ENCODE results near the gene TNIK. TPM values are rescaled to one million over a fixed set of nuclear protein-coding genes. Genes with fewer than 3 reads are reported as not detected.

TNIK gene
- total and polyA plus RNA-seq, 2 of the 13 experiments (the other 11 are each of a cell fraction or from before 2014, with no cell fraction given): 0.15 to 0.22 TPM

DNA sequence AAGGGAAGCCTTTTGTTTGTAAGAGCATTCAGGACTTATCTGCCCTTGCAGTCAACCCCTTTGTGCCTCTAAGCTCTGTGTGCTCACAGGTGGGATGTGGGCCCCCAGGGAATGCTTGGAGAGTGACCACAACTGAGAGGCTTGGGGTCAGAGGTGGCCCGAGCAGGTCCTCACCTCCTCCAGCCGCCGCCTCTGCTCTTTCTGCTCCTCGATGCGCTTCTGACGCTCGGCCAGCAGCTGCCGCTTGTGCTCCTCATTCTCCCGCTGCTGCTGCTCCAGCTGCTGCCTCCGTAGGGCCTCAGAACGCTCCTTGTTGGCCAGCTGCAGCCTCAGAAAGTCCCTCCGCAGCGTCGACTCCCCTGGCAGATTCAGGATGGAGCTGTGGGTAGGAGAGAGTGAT is 302.9 kb downstream of the TNIK start (continued):
- TF ChIP-seq, protein P1, sequence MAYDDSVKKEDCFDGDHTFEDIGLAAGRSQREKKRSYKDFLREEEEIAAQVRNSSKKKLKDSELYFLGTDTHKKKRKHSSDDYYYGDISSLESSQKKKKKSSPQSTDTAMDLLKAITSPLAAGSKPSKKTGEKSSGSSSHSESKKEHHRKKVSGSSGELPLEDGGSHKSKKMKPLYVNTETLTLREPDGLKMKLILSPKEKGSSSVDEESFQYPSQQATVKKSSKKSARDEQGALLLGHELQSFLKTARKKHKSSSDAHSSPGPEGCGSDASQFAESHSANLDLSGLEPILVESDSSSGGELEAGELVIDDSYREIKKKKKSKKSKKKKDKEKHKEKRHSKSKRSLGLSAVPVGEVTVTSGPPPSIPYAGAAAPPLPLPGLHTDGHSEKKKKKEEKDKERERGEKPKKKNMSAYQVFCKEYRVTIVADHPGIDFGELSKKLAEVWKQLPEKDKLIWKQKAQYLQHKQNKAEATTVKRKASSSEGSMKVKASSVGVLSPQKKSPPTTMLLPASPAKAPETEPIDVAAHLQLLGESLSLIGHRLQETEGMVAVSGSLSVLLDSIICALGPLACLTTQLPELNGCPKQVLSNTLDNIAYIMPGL (CRISPR knock-in tag; IDR thresholded peaks at IDR 0.05; ENCODE audit: borderline replicate concordance in 1 of 2, low read depth in 1 of 2): peak; percentile 25 to 50; a peak in 1 of 4 replicates
- no peak for TF ChIP-seq DZIP1 (CRISPR knock-in tag; IDR thresholded peaks at IDR 0.05)
- no peak for TF ChIP-seq DMTF1 (CRISPR knock-in tag; IDR thresholded peaks at IDR 0.05)
- no peak for TF ChIP-seq ZNF550 (CRISPR knock-in tag; IDR thresholded peaks at IDR 0.05; ENCODE audit: borderline replicate concordance)
- no peak for TF ChIP-seq ARNT (IDR thresholded peaks at IDR 0.05)
- TF ChIP-seq HDAC2 (CRISPR knock-in tag; IDR thresholded peaks at IDR 0.05): no peak
- no peak for TF ChIP-seq HHEX (CRISPR knock-in tag; IDR thresholded peaks at IDR 0.05)
- no peak for TF ChIP-seq RAD51 (IDR thresholded peaks at IDR 0.05; ENCODE audit: borderline replicate concordance)
- TF ChIP-seq EED (CRISPR knock-in tag; IDR thresholded peaks at IDR 0.05): no peak
- TF ChIP-seq BRF2 (CRISPR knock-in tag; IDR thresholded peaks at IDR 0.05): no peak
- TF ChIP-seq, protein P2, sequence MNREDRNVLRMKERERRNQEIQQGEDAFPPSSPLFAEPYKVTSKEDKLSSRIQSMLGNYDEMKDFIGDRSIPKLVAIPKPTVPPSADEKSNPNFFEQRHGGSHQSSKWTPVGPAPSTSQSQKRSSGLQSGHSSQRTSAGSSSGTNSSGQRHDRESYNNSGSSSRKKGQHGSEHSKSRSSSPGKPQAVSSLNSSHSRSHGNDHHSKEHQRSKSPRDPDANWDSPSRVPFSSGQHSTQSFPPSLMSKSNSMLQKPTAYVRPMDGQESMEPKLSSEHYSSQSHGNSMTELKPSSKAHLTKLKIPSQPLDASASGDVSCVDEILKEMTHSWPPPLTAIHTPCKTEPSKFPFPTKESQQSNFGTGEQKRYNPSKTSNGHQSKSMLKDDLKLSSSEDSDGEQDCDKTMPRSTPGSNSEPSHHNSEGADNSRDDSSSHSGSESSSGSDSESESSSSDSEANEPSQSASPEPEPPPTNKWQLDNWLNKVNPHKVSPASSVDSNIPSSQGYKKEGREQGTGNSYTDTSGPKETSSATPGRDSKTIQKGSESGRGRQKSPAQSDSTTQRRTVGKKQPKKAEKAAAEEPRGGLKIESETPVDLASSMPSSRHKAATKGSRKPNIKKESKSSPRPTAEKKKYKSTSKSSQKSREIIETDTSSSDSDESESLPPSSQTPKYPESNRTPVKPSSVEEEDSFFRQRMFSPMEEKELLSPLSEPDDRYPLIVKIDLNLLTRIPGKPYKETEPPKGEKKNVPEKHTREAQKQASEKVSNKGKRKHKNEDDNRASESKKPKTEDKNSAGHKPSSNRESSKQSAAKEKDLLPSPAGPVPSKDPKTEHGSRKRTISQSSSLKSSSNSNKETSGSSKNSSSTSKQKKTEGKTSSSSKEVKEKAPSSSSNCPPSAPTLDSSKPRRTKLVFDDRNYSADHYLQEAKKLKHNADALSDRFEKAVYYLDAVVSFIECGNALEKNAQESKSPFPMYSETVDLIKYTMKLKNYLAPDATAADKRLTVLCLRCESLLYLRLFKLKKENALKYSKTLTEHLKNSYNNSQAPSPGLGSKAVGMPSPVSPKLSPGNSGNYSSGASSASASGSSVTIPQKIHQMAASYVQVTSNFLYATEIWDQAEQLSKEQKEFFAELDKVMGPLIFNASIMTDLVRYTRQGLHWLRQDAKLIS (CRISPR knock-in tag; IDR thresholded peaks at IDR 0.05): no peak
- TF ChIP-seq KAT7 (CRISPR knock-in tag; IDR thresholded peaks at IDR 0.05; ENCODE audit: borderline replicate concordance): no peak
- no peak for TF ChIP-seq ZNF75D (CRISPR knock-in tag; IDR thresholded peaks at IDR 0.05; ENCODE audit: borderline replicate concordance)
- peak; percentile 45; the same call in 1 of the 2 replicates for TF ChIP-seq ZMYM3 (CRISPR knock-in tag; IDR thresholded peaks at IDR 0.05)
- no peak; the same call in 1 of the 2 replicates for TF ChIP-seq ARHGAP35 (CRISPR knock-in tag; IDR thresholded peaks at IDR 0.05; ENCODE audit: borderline replicate concordance)
- TF ChIP-seq EHMT2 (IDR thresholded peaks at IDR 0.05; ENCODE audit: borderline replicate concordance, low read depth, low read length): no peak
- TF ChIP-seq ZNF256 (CRISPR knock-in tag; conservative IDR thresholded peaks at IDR 0.05): no peak
- no peak for TF ChIP-seq ZNF44 (CRISPR knock-in tag; IDR thresholded peaks at IDR 0.05)
- no peak for TF ChIP-seq FOXA1 (IDR thresholded peaks at IDR 0.05)
- peak; percentile 29; the same call in 1 of the 2 replicates for TF ChIP-seq FOXA1 (CRISPR knock-in tag; IDR thresholded peaks at IDR 0.05)

All from HepG2 (cell line).